ENCODE results near the gene GTF3C5. TPM values are rescaled to one million over a fixed set of nuclear protein-coding genes. Genes with fewer than 3 reads are reported as not detected.

Gene GTF3C5, protein sequence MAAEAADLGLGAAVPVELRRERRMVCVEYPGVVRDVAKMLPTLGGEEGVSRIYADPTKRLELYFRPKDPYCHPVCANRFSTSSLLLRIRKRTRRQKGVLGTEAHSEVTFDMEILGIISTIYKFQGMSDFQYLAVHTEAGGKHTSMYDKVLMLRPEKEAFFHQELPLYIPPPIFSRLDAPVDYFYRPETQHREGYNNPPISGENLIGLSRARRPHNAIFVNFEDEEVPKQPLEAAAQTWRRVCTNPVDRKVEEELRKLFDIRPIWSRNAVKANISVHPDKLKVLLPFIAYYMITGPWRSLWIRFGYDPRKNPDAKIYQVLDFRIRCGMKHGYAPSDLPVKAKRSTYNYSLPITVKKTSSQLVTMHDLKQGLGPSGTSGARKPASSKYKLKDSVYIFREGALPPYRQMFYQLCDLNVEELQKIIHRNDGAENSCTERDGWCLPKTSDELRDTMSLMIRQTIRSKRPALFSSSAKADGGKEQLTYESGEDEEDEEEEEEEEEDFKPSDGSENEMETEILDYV
- 46.8 and 56.7 TPM in 2 replicates for total RNA-seq

DNA sequence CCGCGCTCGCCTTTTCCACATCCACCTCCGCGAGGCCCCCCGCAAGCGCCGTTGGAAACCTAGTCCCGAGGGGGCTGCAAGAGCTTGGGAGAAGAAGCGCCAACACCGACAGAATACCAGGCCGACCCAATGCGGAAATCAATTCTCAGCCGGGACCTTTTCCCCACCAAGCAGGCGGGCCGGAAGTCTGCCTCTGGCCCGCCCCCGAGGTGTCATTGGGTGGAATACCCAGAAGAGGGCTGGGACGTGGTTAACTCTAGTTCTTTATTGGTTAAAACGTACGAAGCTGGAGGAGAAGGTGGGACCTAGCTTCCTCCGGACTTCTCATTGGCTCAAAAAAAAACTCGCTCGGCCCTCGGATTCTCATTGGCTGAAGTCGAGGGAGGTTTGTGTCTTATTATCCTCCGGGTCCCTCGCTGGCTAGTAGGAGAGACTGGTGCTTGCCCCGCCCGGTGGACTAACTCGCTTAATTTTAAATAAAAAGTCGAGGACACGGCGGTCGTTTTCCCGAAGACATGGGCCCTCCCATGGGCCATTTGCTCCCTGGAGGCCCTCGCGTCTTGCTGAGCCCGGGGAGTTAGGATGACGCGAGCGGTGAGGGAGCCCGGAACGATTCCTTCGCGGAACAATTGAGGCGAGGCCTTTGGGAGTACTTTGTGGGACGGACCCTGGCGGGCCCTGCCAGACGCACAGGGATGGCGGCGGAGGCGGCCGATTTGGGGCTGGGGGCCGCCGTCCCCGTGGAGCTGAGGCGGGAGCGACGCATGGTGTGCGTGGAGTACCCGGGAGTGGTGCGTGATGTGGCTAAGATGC is at the start of gene GTF3C5:
Gene GTF3C5 (plus strand): TSS at position 681 of the 813 bp plus-strand sequence. CDS start 15 bp downstream, at position 696.

DNA sequence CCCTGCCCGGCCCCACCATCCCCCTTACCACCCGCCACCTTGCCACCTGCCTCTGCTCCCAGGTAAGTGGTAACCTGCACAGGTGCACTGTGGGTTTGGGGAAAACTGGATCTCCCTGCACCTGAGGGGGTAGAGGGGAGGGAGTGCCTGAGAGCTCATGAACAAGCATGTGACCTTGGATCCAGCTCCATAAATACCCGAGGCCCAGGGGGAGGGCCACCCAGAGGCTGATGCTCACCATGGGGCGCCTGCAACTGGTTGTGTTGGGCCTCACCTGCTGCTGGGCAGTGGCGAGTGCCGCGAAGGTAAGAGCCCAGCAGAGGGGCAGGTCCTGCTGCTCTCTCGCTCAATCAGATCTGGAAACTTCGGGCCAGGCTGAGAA is 31.0 kb downstream of the GTF3C5 start, which contains the start of gene CEL:
Gene CEL (plus strand): TSS at position 218 of the 382 bp plus-strand sequence. CDS start 22 bp downstream, at position 240.

Other genes with a start within 250 kb of the GTF3C5 start
- gene AK8, start 152.7 kb upstream of the GTF3C5 start, total RNA-seq: 0.30 and 0.32 TPM in 2 replicates
- 1.6 and 2.0 TPM in 2 replicates for gene SPACA9, start 152.1 kb upstream of the GTF3C5 start, total RNA-seq
- gene TSC1, start 86.4 kb upstream of the GTF3C5 start, total RNA-seq: 18.2 and 27.1 TPM in 2 replicates
- not detected in 2 replicates for gene GFI1B, start 52.3 kb upstream of the GTF3C5 start, total RNA-seq
- gene CEL, start 31.0 kb downstream of the GTF3C5 start, total RNA-seq: not detected in 2 replicates
- 19.9 and 32.5 TPM in 2 replicates for gene RALGDS, start 90.2 kb downstream of the GTF3C5 start, total RNA-seq
- gene GBGT1, start 132.9 kb downstream of the GTF3C5 start, total RNA-seq: 11.1 and 13.6 TPM in 2 replicates
- gene OBP2B, start 178.3 kb downstream of the GTF3C5 start, total RNA-seq: not detected in 2 replicates
- gene ABO, start 244.2 kb downstream of the GTF3C5 start, total RNA-seq: not detected in 2 replicates